DOHH2 (cell line): ENCODE data around the gene FUT6.

Experiments
- H3F3A ChIP-seq: fragments of 200-600 bp; sonication (generic), shearing (Covaris generic); 2 replicates; pipeline ENCODE4 v1.6.0; 2016; ENCODE audit warnings: antibody characterized with exemption, mild to moderate bottlenecking; ENCODE audit not compliant: control insufficient read depth, insufficient read depth
- H3K27ac ChIP-seq: fragments of 200-600 bp; sonication (generic); 2 replicates; pipeline ENCODE4 v1.5.1; 2014; ENCODE audit warnings: low read depth, mild to moderate bottlenecking, low read length, moderate library complexity
- H3K27me3 ChIP-seq: fragments of 200-600 bp; sonication (generic); 2 replicates; pipeline ENCODE4 v1.6.1; 2014; ENCODE audit warnings: mild to moderate bottlenecking, low read length, mixed read lengths; ENCODE audit not compliant: control insufficient read depth
- H3K36me3 ChIP-seq: fragments of 200-600 bp; sonication (generic); 2 replicates; pipeline ENCODE4 v1.6.1; 2014; ENCODE audit warnings: mild to moderate bottlenecking, low read length, moderate library complexity, mixed read lengths; ENCODE audit not compliant: control insufficient read depth
- H3K4me1 ChIP-seq: fragments of 200-600 bp; sonication (generic); 2 replicates; pipeline ENCODE4 v1.6.1; 2014; ENCODE audit warnings: mild to moderate bottlenecking, low read length, mixed read lengths; ENCODE audit not compliant: control insufficient read depth
- H3K4me2 ChIP-seq: fragments of 200-600 bp; sonication (generic); 2 replicates; pipeline ENCODE4 v1.6.0; 2014; ENCODE audit warnings: mild to moderate bottlenecking, low read length, moderate library complexity
- H3K4me3 ChIP-seq: fragments of 200-600 bp; sonication (generic); 2 replicates; pipeline ENCODE4 v1.5.1; 2014; ENCODE audit warnings: mild to moderate bottlenecking, low read length, mixed read lengths
- H3K79me2 ChIP-seq: fragments of 200-600 bp; sonication (generic); 2 replicates; pipeline ENCODE4 v1.6.1; 2014; ENCODE audit warnings: mild to moderate bottlenecking, low read length, mixed read lengths; ENCODE audit not compliant: control insufficient read depth
- H3K9me2 ChIP-seq: fragments of 200-600 bp; sonication (generic); replicated peaks from 2 replicates; pipeline ENCODE4 v1.6.1; 2014; ENCODE audit warnings: mild to moderate bottlenecking, low read length, mixed read lengths; ENCODE audit not compliant: control insufficient read depth
- H3K9me3 ChIP-seq: fragments of 200-600 bp; sonication (generic); 2 replicates; pipeline ENCODE4 v1.6.1; 2014; ENCODE audit warnings: antibody characterized with exemption, low read length, mixed read lengths; ENCODE audit not compliant: control insufficient read depth, insufficient read depth
- H4K20me1 ChIP-seq: fragments of 200-600 bp; sonication (generic); 2 replicates; pipeline ENCODE4 v1.6.0; 2014; ENCODE audit warnings: low read depth, mild to moderate bottlenecking, antibody characterized with exemption, low read length, moderate library complexity; ENCODE audit not compliant: control insufficient read depth, insufficient read depth
- EZH2phosphoT487 ChIP-seq: fragments of 200-600 bp; sonication (generic); IDR thresholded peaks from 2 replicates; pipeline ENCODE4 v1.6.1; 2017; ENCODE audit warnings: borderline replicate concordance, mild to moderate bottlenecking, antibody characterized with exemption, low read length, moderate library complexity, mixed read lengths
- TF ChIP-seq, protein P1 (sequence below): fragments of 200-600 bp; sonication (generic); IDR thresholded peaks from one replicate; pipeline ENCODE4 v1.5.1; 2014; ENCODE audit warnings: antibody characterized with exemption, mild to moderate bottlenecking, low read depth, low read length; ENCODE audit not compliant: poor library complexity, severe bottlenecking

Gene FUT6

GRCh38 chr19:5814123-5814851, 25.2 kb downstream of the FUT6 start:
- no peaks in the 10 kb centered on the region for H3F3A ChIP-seq
- no peaks in the 10 kb centered on the region for H3K27me3 ChIP-seq

DNA sequence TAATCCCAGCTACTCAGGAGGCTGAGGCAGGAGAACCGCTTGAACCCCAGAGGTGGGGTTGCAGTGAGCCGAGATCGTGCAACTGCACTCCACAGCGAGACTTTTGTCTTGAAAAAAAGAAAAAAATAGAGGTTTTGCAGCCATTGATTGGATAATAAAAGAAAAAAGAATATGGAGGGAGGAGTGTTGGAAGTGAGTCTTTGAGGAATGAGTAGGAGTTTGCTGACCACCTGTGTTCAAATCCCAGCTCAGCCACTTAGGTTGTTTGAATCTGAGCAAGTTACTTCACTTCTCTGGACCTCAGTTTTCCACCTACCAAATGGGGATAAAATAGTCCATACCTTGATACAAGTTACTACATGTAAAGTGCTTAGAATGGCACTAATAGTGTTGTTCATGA, 28.4 kb downstream of the FUT6 start:
- H3K27me3 ChIP-seq: peaks cover 6% of the 10 kb centered on the region
- H3K79me2 ChIP-seq: no peaks in the 10 kb centered on the region
- H3K9me2 ChIP-seq: no peaks in the 10 kb centered on the region
- no peak overlapping the region for H3K4me2 ChIP-seq
- TF ChIP-seq, protein P1, sequence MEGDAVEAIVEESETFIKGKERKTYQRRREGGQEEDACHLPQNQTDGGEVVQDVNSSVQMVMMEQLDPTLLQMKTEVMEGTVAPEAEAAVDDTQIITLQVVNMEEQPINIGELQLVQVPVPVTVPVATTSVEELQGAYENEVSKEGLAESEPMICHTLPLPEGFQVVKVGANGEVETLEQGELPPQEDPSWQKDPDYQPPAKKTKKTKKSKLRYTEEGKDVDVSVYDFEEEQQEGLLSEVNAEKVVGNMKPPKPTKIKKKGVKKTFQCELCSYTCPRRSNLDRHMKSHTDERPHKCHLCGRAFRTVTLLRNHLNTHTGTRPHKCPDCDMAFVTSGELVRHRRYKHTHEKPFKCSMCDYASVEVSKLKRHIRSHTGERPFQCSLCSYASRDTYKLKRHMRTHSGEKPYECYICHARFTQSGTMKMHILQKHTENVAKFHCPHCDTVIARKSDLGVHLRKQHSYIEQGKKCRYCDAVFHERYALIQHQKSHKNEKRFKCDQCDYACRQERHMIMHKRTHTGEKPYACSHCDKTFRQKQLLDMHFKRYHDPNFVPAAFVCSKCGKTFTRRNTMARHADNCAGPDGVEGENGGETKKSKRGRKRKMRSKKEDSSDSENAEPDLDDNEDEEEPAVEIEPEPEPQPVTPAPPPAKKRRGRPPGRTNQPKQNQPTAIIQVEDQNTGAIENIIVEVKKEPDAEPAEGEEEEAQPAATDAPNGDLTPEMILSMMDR: no peak
- no peak for TF ChIP-seq EZH2phosphoT487
- H3K4me3 ChIP-seq: no peak overlapping the region
- no peak overlapping the region for H3K27ac ChIP-seq
- no peaks in the 10 kb centered on the region for H3K4me1 ChIP-seq
- no peaks in the 10 kb centered on the region for H3K9me3 ChIP-seq
- no peaks in the 10 kb centered on the region for H4K20me1 ChIP-seq
- H3K36me3 ChIP-seq: no peaks in the 10 kb centered on the region
- H3F3A ChIP-seq: no peaks in the 10 kb centered on the region

More at GRCh38 chr19:5814123-5814851, 25.2 kb downstream of the FUT6 start:
- Histone ChIP-seq H3K9me3 (no peaks in the 10 kb centered on the region), H3K9me2 (no peaks in the 10 kb centered on the region), H3K4me3 (no peak overlapping the region), H3K27ac (no peak overlapping the region), H3K79me2 (no peaks in the 10 kb centered on the region), H3K4me2 (no peak overlapping the region), H3K36me3 (no peaks in the 10 kb centered on the region), H3K4me1 (no peaks in the 10 kb centered on the region), H4K20me1 (no peaks in the 10 kb centered on the region)
- TF ChIP-seq EZH2phosphoT487: no peak
- TF ChIP-seq, protein P1: no peak

DNA sequence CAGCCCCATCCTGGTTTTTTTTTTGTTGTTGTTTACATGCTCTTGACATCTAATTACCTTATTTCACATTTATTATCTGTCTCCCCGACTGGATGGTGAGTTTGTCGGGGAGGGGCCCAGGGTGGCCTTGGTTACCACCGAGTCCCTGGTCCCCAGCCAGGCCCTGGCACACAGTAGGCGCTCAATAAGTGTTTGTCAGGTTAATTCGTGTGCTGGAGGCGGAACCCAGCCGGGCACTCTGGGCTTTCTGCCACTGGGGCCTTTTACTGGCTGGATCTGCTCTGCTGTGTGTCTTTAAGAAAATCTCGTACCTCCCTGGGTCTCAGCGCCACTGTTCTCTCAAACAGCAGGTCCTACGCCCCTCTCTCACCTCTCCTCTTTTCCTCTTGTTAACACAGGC, 30.0 kb downstream of the FUT6 start:
- no peak overlapping the region for H3K27ac ChIP-seq
- H3K79me2 ChIP-seq: no peaks in the 10 kb centered on the region
- H4K20me1 ChIP-seq: no peaks in the 10 kb centered on the region
- no peaks in the 10 kb centered on the region for H3K9me3 ChIP-seq
- H3K36me3 ChIP-seq: no peaks in the 10 kb centered on the region
- TF ChIP-seq, protein P1: no peak
- TF ChIP-seq EZH2phosphoT487: no peak
- peaks cover 17% of the 10 kb centered on the region for H3K27me3 ChIP-seq
- no peaks in the 10 kb centered on the region for H3F3A ChIP-seq
- H3K4me1 ChIP-seq: peaks cover 2% of the 10 kb centered on the region
- H3K4me2 ChIP-seq: no peak overlapping the region
- no peak overlapping the region for H3K4me3 ChIP-seq
- H3K9me2 ChIP-seq: no peaks in the 10 kb centered on the region
